DMS 273 (cell line): Measurements from ENCODE around the gene CYREN.
"Not testable (repeated sequence)": the region's sequence is repeated elsewhere in the genome, so short reads cannot be mapped to it uniquely, and the experiment has no call there.

Experiments used
- DNase-seq: peaks from one replicate; lab custom pipeline; 2025; ENCODE audit not compliant: unreplicated experiment; lab: John Stamatoyannopoulos, UW

CYREN gene

DNA sequence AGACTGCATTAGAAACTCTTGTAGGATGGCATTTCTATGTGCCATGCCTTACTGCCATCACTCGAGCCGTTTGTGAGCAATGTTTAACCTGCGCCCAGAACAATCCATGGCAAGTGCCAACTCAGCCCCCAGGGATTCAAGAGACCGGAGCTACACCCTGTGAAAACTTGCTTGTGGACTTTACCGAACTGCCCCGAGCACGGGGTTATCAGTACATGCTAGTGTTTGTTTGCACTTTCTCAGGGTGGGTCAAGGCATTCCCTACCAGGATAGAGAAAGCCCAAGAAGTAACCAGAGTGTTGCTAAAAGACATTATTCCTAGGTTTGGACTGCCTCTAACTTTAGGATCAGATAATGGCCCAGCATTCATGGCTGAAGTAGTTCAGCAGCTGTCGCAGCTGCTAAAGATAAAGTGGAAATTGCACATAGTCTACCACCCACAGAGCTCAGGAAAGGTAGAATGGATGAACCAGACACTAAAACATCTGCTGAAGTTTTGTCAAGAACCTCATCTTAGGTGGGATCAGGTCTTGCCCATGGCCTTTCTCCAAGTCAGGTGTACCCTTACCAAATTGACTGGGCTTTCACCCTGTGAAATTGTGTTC, 8.9 kb upstream of the CYREN start:
- no peak for DNase-seq

DNA sequence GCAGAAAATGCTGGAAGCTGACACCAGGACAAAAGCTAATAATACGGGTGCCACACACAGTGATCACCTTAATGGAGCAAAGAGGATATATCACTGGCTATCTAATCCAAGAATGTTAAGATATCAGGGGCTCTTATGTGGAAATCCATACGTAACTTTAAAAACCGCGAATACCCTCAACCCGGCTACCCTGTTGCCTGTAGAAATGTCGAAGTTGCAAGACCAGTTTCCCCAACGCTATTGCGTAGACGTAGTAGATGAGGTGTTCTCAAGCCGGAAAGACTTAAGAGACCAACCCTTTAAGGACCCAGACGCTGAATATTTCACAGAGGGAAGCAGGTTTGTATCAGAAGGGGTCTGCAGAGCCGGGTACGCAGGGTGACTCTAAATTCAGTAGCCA, 7.9 kb upstream of the CYREN start:
- DNase-seq, result no peak

DNA sequence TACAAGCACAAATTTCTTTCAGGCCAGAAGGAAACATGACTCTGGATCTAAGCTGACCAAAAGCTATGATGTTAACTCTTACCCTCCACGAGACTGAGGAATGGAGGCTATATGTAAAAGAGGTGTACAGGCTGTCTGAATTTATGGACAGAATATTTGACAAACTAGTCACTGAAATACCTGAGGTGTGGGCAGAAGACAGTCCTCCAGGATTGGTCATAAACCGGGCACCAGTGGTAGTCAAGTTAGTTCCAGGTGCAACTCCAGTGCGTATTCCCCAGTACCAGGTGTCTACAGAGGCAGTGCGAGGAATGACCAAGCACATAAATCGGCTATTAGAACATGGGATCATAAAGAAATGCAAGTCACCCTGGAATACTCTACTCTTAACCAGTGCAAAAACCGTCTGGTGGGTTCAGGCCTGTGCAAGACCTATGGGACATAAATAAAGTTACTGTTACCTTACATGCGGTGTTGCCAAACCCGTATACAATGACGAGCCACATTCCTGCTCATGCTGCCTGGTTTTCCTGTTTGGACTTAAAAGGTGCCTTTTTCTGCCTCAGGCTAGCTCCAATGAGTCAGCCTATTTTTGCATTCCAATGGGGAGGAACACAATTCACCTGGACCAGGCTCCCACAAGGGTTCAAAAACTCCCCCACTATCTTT, 6.7 kb upstream of the CYREN start:
- DNase-seq, result no peak

DNA sequence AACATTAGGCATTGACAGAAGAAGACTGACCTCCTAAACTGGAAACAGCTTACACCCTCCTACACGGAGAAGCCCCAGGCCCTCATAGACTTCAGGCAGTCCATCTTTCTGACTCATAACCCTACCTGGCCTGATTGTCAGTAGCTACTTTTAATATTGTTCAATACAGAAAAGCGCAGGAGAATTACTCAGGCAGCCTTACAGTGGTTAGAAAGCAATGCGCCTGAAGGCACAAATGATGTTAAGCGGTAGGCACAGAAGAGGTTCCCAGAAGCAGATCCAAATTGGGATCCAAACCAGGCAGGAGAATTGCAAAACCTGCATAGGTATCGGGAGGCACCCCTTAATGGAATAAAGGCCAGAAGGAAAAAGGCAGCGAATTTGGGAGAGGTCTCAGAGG, 5.4 kb upstream of the CYREN start:
- no peak for DNase-seq

DNA sequence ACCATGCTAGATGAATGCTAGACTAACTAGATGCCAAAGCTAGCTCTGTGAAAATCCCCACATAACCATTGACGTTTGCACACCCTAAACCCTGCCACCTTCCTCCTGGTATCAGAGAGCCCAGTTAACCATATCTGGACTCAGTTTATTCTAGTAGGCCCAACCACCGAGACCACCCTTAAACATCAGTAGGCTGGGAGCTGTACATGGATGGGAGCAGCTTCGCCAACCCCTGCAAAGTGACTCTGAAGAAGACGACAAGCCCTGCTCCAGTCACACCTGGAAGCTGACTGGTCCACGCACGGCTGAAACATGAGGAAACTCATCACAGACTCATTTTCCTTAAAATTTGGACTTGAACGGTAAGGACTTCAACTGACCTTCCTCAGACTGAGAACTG, 4.4 kb upstream of the CYREN start:
- DNase-seq, result no peak

DNA sequence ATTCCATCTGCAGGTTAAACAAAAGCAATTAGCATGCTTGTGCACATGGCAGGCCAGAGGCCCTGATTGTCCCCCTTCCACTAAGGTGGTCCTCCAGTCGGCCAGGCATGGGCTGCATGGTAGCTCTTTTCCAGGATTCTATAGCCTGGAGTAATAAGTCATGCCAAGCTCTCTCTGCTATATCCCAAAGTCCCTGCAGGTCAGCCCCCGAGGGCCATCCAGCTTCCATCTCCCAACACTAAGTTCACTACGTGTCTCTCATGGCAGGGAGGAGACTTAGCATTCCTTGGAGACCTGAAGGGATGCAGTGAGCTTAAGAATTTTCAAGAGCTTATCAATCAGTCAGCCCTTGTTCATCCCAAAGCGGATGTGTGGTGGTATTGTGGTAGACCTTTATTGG, 3.4 kb upstream of the CYREN start:
- not testable (repeated sequence) for DNase-seq

DNA sequence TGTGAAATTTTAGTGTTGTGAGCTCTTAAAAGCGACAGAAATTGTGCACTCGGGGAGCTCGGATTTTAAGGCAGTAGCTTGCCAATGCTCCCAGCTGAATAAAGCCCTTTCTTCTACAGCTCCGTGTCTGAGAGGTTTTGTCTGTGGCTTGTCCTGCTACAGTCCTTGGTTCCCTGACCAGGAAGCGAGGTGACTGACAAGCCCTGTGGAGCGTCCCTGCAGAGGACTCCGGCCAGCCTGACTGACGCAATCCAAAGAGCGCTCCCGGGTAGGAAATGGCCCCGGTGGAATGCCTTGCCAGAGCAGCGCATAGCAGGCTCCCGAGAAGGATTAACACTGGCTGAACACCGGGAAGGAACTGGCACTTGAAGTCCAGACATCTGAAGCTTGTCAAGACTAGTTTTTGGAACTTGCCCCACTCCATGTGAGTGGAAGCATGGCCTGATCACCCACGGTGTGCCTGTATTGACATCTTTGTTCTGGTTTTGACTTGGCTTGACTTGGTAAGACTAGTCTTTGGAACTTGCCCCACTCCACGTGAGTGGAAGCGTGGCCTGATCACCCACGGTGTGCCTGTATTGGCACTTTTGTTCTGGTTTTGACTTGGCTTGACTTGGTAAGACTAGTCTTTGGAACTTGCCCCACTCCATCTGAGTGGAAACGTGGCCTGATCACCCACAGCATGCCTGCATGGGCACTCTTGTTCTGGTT, 1.2 kb upstream of the CYREN start:
- DNase-seq, result not testable (repeated sequence)

DNA sequence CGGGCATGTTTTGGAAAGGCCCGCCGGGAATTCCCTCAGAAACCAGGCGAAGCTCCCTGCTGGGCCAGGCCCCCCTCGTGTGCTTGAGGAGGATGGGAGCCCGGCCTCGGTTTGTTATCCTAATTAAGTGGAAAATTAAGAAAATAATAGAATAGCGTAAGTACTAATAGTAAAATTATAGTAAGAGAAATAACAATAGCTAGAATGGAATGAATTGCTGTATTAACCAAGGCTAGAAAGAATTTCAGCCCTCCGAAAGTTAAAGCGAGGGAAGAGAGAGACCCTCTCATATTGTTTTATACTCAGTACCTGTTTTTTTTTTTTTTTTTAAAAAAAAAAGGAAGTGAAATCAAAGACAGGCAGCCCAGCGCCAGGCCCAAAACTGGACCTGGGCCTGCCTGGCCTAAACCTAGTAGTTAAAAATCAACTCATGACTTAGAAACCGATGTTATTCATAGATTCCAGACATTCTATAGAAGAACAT, 533 bp upstream of the CYREN start:
- DNase-seq, result not testable (repeated sequence)

DNA sequence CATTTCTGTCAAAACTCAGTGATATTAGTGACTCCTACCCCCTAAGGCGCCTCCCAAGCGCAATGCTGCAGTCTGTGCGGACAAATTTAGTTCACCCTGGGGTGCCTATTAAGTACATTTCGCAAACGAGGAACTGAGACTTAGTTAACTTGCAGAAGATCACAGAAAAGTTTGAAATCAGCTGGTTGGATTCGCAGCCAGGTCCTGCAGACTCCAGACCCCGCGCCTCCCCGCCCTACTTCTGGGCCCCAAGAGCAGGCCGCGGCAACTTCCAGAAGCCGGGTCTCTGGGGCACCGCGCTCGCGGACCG, 588 bp downstream of the CYREN start:
- DNase-seq, result no peak

DNA sequence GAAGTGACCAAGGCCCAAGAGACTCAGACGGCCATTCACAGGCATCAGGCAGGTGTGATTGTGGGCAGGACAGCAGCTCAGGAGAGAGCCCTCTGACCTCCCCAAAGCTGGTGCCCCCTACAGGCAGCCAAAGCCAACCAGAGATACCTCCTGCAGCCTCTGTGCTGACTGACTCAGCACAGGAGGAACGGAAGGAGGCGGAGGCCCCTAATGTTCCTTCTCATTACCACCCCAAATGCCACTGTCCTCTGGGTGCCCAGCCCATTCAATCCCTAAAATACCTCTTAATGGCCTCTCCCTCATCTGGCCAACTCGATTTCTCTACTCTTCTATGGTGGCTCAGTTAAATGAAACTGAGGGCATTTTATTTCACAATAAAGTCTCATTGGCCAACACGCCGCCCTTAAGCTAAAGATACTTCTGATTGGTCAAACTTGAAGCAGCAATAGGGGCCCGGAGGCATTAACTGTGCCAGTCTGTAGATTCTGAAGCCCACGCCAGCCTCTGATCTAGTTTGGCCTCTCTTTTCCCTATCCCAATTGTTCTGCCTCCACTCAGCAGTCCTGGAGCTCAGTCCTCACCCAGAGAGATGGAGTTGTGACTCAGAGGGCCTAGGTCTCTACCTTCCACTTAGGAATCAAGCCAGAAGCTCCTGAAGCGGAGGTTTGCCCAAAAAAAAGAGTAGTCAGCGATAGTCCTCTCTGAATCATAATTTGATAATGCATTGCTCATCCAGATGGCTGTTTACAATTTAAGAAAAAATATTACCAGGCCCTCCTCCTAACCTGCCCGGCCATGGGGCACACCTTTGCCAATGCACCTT, 1.2 kb downstream of the CYREN start:
- peak; percentile 70 for DNase-seq

DNA sequence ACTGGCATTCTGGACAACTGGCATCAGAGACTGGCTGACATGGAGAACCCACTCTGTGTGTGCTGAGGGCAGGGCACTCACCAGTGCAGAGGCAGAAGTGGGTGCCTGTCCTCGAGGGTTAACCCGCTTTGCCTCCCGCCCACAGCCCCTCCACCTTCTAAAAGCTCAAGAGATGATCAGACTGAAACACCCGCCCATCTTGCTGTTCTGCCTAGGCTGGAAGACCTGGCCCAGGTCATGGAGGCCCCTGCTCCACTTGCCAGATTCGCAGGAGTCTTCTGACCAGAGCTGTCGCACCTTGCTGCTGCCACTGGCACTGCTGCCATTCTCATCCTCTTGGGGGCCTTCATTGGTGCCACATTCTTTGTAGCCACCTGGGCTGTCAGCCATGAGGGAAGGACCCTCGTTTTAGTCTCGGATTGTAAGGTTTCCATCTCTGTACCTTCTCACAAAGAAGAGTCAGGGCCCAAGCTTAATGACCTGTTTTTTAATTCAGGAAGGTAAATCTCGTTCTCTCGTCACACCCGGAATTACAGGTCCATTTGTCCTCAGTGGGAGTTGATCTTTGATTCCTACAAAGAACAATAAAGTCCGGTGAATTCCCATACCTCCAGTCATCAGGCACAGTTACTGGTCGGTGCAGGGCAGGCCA, 1.9 kb downstream of the CYREN start:
- DNase-seq, result no peak

DNA sequence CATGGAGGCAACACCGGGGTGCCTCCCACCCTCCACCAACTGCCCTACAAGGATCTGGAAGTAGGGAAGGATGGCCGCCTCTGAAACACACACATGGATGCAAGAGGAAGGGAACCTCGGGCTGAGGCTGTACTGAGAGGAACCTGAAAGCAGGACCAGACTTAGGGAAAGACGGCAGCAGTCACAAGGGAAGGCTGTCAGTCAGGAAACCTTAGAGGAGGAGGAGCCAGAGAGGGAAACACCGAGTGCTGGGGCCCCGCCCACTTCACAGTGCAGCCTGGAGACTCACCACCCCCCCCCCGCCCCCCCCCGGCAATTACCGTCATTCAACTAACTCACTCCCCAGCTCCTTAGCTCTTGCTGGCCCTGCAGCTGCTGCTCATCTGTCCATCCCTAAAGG, 2.5 kb downstream of the CYREN start:
- peak; percentile 27 for DNase-seq

DNA sequence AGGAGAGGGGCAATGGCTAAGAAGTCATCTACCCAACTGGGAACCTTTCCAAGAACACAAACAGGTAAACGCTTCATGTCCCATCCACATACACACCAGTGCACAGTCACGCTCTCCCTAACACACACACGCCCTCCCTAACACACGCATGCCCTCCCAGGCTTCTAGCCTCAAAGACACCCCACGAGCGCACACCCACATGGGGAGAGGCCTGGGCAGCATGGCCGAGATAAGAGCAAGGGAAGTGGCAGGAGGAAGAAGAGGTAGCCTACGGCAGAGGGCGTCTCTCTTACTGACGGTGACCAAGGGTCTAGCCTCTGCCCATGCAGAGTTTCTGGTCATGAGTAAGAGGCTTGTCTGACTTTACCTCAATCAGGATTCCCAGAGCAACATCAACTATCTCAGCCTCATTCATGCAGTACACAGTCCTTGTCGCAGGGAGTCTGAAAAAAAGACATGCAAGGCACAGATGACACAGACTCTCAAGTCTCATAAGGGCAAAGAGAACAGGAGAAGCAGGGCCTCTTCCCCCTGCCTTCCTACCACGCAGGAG, 3.1 kb downstream of the CYREN start:
- DNase-seq, result no peak

DNA sequence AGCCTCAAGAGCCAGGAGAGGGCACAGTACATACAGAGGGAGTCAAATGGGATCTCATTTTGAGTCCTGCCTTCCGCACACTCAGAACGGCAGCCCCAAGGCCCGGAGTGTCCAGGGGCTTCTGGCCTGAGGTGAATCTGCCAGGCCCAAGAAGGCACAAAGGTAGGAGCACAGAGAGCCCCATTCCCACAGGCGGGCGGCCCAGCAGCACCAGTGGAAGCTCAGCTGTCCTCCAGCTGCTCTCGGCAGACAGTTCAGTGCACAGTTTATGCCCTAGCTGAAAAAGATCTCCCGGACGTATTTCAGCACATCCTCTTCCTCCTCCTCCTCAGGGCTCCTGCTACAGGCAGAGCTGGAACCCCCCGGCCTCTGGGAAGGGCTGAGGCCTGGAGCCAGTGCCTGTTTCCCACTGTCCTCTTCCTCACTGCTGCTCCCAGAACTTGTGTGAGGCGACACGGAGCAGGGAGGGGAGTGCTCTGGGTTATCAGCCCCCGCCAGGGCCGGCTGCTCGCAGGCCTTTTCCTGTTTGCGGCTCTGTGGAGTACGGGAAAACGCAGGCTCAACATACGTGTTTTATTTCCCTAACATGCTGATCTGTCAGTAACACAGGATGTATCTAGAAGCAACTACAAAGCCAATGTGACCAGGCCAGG, 4.0 kb downstream of the CYREN start:
- DNase-seq, result no peak

DNA sequence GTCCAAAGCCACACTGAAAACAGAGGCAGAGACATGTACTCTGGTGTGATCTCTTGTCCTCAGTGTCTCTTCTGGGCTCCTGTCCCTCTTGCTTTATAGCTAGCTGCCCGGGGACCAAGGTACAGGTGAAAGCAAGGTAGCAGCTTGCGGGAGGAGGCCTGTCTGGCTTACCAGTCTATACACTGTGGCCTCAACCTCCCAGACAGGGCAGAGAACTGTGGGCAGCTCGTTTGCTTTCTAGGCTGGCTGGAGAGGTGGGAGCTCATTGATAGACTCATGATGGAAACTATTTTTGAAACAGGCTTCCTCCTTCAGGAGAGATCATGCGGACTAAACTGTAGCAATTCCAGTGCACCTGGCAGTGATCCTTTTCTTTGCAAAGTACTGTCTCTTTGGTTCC, 4.6 kb downstream of the CYREN start:
- no peak for DNase-seq

DNA sequence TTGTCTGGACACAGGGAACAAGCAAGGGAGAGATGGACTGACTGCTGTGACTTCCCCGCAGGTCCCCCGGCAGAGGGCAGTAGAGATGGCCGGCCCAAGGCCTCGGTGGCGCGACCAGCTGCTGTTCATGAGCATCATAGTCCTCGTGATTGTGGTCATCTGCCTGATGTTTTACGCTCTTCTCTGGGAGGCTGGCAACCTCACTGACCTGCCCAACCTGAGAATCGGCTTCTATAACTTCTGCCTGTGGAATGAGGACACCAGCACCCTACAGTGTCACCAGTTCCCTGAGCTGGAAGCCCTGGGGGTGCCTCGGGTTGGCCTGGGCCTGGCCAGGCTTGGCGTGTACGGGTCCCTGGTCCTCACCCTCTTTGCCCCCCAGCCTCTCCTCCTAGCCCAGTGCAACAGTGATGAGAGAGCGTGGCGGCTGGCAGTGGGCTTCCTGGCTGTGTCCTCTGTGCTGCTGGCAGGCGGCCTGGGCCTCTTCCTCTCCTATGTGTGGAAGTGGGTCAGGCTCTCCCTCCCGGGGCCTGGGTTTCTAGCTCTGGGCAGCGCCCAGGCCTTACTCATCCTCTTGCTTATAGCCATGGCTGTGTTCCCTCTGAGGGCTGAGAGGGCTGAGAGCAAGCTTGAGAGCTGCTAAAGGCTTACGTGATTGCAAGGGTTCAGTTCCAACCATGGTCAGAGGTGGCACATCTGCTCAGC, 6.0 kb downstream of the CYREN start:
- no peak for DNase-seq

DNA sequence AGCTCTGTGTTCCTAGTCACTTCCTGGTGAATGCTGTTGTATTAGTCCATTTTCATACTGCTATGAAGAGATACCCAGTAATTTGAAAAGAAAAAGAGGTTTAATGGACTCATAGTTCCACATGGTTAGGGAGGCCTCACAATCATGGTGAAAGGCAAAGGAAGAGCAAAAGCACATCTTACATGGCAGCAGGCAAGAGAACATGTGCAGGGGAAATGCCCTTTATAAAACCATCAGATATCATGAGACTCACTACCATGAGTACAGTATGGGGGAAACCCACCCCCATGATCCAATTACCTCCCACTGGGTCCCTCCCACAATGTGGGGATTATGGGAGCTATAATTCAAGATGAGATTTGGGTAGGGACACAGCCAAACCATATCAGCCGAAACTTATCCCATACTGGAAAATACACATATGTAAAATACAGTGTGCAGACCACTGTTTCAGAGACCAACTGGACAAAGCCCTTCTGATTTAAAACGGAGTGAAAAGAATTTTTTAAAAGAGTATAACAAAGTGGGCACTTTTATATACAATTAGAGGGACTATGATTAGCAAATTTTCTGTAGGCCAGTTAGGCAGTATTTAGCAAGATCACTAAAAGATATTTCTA, 8.0 kb downstream of the CYREN start:
- DNase-seq, result no peak

DNA sequence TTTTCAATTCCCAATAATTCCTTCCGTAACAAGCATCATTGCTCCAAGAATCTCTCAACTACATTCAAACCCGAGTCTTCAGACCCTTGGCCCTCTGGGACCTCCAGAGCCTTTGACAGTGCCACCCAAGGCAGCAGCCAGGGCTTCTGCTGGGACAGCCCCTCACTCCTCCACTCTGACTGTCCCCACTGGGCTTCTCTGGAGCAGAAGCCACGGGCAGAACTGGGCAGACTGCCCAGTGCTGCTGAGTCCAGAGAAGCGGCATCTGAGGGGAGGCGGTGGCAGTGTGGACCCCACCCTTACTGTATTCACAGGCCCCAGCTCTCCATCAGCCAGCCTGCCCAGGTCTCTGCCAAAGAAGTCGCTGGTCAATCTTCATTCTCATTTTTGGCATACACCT, 8.8 kb downstream of the CYREN start:
- peak; percentile 38 for DNase-seq
